Neural crest cell (in vitro differentiated cells): ENCODE measurements around the gene NMD3. TPM values are rescaled to one million over a fixed set of nuclear protein-coding genes. Genes with fewer than 3 reads are reported as not detected.

Experiments
- DNase-seq: peaks from one replicate; pipeline ENCODE4 v3.0.0; 2021; ENCODE audit warnings: low read depth, mixed read lengths, low spot score
- H3K27ac Mint-ChIP-seq: one replicate; pipeline ENCODE4 v1.8.0; 2021; ENCODE audit warnings: mild to moderate bottlenecking, mixed read lengths; ENCODE audit not compliant: unreplicated experiment
- H3K27me3 Mint-ChIP-seq: 2 replicates; pipeline ENCODE4 v1.8.0; 2021; ENCODE audit warnings: low read depth, mild to moderate bottlenecking, mixed read lengths
- H3K36me3 Mint-ChIP-seq: 2 replicates; pipeline ENCODE4 v1.8.0; 2021; ENCODE audit warnings: low read depth, mild to moderate bottlenecking, mixed read lengths
- H3K4me1 Mint-ChIP-seq: 2 replicates; pipeline ENCODE4 v1.8.0; 2021; ENCODE audit warnings: mixed read lengths
- H3K4me3 Mint-ChIP-seq: one replicate; pipeline ENCODE4 v1.8.0; 2021; ENCODE audit warnings: mild to moderate bottlenecking, mixed read lengths
- H3K9me3 Mint-ChIP-seq: 2 replicates; pipeline ENCODE4 v1.8.0; 2021; ENCODE audit warnings: mixed read lengths
- total RNA-seq: library from RNA; stranded (reverse); gene quantifications from 2 replicates; pipeline ENCODE4 v1.2.1, GENCODE V29; 2021
- TF ChIP-seq, protein P1 (sequence below): fragments of 200-600 bp; sonication (generic); conservative IDR thresholded peaks from 2 replicates; pipeline ENCODE4 v1.5.0; 2021; ENCODE audit warnings: antibody characterized with exemption, mild to moderate bottlenecking

The NMD3 gene
- total RNA-seq, 1 donor from 2014 or later: 42.0 TPM

DNA sequence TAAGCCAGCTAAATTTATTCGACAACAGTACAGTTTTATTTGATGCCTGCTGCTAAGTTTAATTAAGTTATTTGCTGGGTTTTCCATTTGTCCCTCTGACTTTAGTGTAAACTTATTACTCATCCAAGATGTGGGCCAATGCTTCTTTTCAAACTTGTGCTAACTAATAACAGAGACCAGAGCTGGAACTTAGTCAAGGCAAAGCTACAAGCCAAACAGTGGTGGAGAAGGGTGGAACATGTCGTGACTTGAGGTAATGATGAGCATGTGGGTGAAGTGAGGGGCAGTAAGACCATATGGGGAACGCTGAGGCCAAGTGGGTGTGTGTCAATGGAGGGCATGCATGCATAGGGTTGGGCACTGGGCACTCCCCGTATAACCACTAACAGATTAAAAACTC lies 63.9 kb downstream of the NMD3 start:
- Mint-ChIP-seq H3K36me3 (peaks cover 22% of the 10 kb centered on the region), H3K27me3 (no peaks in the 10 kb centered on the region)

DNA sequence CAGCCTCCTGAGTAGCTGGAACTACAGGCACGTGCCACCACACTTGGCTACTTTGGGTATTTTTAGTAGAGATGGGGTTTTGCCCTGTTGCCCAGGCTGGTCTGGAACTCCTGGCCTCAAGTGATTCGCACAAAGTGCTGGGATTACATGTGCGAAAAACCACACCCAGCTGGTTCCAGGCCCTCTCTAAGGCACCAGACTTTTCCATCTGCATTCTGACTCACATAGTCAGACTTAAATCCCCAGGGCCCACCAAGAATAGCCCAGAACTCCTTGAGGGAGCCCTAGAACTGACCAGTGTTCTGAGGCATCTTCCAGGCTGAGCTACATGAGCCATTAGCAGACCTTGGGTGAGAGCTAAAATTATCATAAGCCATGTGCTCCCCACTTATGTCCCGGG lies 68.1 kb downstream of the NMD3 start:
- no peak overlapping the region for H3K27ac Mint-ChIP-seq
- no peak for DNase-seq
- peaks cover 7% of the 10 kb centered on the region for H3K36me3 Mint-ChIP-seq
- no peaks in the 10 kb centered on the region for H3K4me1 Mint-ChIP-seq
- no peaks in the 10 kb centered on the region for H3K27me3 Mint-ChIP-seq
- TF ChIP-seq, protein P1, sequence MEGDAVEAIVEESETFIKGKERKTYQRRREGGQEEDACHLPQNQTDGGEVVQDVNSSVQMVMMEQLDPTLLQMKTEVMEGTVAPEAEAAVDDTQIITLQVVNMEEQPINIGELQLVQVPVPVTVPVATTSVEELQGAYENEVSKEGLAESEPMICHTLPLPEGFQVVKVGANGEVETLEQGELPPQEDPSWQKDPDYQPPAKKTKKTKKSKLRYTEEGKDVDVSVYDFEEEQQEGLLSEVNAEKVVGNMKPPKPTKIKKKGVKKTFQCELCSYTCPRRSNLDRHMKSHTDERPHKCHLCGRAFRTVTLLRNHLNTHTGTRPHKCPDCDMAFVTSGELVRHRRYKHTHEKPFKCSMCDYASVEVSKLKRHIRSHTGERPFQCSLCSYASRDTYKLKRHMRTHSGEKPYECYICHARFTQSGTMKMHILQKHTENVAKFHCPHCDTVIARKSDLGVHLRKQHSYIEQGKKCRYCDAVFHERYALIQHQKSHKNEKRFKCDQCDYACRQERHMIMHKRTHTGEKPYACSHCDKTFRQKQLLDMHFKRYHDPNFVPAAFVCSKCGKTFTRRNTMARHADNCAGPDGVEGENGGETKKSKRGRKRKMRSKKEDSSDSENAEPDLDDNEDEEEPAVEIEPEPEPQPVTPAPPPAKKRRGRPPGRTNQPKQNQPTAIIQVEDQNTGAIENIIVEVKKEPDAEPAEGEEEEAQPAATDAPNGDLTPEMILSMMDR: no peak
- H3K4me3 Mint-ChIP-seq: no peak overlapping the region
- H3K9me3 Mint-ChIP-seq: peaks cover 2% of the 10 kb centered on the region

More for the DNA sequence above, 63.9 kb downstream of the NMD3 start:
- TF ChIP-seq, protein P1: no peak
- no peak for DNase-seq
- Mint-ChIP-seq H3K4me1 (no peaks in the 10 kb centered on the region), H3K9me3 (peaks cover 21% of the 10 kb centered on the region), H3K27ac (no peak overlapping the region), H3K4me3 (no peak overlapping the region)

DNA sequence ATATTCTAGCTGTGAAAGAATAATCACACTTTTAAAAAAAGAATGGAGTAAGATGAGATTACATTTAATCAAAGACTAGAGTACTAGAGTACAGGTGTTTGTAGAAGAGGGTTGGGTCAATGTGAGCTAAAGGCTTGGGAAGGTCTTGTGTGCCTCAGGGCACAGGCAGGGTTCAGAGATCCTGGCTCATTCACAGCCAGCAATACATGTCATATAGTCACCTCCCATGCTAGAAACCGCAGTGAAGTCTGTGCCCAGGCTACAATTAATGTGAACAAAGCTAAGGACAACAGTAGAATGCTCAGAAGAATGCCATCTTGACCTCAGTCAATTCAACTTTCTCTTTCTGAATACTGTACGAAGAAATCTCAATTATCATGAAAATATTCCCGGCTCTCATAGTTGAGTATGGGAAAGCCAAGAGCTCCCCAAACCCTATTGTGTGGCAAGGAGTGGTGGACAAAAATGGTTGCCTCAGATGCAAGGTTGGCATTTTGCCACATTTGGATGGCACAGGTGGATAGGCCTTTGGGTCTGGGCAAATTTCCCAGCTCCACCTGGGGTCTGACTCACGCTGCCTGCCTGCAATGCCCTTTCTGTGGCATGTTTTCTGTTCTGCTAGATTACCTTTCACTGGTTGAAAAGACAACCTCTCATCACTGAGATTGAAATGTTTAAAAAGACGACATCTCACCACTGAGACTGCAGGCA lies 70.2 kb downstream of the NMD3 start:
- Mint-ChIP-seq H3K4me1 (no peaks in the 10 kb centered on the region), H3K27me3 (no peaks in the 10 kb centered on the region), H3K4me3 (no peak overlapping the region), H3K27ac (no peak overlapping the region), H3K9me3 (peaks cover 2% of the 10 kb centered on the region), H3K36me3 (no peaks in the 10 kb centered on the region)
- TF ChIP-seq, protein P1: no peak
- no peak for DNase-seq

DNA sequence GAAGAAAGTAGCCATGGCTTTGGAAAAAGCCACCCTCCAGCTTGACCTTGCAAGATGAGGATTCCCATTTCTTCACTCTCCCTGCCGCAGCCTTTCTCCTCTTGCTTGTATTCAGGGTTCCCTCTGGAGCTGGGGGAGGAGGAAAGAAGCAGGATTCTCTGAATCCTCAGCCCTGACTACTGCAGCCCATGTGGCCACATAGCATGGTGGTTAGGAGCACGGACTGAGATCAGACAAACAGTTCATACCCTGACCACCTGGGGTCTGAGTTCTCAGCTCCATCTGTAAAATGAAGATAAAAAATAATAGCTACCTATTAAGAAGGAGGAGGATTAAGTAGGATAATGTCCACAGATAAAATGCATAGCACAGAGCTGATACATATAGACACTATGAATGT lies 72.3 kb downstream of the NMD3 start:
- H3K9me3 Mint-ChIP-seq: peaks cover 11% of the 10 kb centered on the region
- peaks cover 4% of the 10 kb centered on the region for H3K36me3 Mint-ChIP-seq

DNA sequence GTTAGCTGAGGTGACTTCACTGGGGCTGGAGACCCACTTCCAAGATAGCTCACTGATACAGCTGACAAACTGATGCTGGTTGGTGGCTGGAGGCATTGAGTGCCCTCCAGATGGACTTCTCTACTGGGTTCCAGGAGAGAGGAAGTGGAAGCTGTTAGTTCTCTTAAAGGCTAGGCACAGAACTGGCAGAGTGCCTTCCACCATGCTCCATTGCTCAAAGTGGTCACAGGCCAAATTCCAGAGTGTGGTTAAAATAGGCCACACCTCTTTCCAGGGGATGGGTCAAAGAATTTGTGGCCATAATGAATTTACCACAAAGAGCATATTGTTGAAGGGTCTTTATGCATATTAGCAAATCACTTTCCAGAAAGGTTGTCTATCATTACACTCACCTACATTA lies 74.2 kb downstream of the NMD3 start:
- H3K27ac Mint-ChIP-seq: no peak overlapping the region
- no peaks in the 10 kb centered on the region for H3K27me3 Mint-ChIP-seq
- TF ChIP-seq, protein P1: no peak
- peaks cover 10% of the 10 kb centered on the region for H3K36me3 Mint-ChIP-seq
- DNase-seq: no peak
- no peaks in the 10 kb centered on the region for H3K4me1 Mint-ChIP-seq
- H3K9me3 Mint-ChIP-seq: peaks cover 20% of the 10 kb centered on the region
- no peak overlapping the region for H3K4me3 Mint-ChIP-seq

More for the DNA sequence above, 72.3 kb downstream of the NMD3 start:
- Mint-ChIP-seq H3K4me1 (no peaks in the 10 kb centered on the region), H3K27me3 (no peaks in the 10 kb centered on the region), H3K4me3 (no peak overlapping the region), H3K27ac (no peak overlapping the region)
- DNase-seq: no peak
- TF ChIP-seq, protein P1: no peak
